Measurements from ENCODE around the gene RAB3C.

RAB3C gene

DNA sequence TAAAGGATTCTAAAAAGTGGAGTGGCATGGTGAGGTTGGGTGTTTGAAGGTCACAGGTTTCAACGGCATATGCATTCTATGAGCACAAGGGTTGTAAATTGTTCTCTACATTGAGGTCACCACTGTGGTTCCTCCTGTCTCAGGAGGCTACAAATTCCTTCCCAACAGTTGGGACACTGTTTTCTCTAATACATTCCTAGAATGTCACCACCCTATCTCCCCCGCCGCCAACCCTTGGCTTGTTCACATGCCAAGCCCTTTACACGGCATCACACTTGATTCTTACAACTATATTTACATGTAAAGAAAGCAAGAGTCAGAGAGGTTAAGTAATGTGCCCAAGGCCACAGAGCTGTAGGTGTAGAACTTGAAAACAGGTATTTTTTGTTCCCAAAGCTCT, 315.1 kb downstream of the RAB3C start:
- H3K4me3 ChIP-seq (ENCODE audit: low read length), result no peak overlapping the region
- DNase-seq (ENCODE audit: low read depth), result no peak
- TF ChIP-seq, protein P1, sequence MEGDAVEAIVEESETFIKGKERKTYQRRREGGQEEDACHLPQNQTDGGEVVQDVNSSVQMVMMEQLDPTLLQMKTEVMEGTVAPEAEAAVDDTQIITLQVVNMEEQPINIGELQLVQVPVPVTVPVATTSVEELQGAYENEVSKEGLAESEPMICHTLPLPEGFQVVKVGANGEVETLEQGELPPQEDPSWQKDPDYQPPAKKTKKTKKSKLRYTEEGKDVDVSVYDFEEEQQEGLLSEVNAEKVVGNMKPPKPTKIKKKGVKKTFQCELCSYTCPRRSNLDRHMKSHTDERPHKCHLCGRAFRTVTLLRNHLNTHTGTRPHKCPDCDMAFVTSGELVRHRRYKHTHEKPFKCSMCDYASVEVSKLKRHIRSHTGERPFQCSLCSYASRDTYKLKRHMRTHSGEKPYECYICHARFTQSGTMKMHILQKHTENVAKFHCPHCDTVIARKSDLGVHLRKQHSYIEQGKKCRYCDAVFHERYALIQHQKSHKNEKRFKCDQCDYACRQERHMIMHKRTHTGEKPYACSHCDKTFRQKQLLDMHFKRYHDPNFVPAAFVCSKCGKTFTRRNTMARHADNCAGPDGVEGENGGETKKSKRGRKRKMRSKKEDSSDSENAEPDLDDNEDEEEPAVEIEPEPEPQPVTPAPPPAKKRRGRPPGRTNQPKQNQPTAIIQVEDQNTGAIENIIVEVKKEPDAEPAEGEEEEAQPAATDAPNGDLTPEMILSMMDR (IDR thresholded peaks at IDR 0.05; ENCODE audit: insufficient read depth, low read depth, low read length, missing control alignments), result no peak

DNA sequence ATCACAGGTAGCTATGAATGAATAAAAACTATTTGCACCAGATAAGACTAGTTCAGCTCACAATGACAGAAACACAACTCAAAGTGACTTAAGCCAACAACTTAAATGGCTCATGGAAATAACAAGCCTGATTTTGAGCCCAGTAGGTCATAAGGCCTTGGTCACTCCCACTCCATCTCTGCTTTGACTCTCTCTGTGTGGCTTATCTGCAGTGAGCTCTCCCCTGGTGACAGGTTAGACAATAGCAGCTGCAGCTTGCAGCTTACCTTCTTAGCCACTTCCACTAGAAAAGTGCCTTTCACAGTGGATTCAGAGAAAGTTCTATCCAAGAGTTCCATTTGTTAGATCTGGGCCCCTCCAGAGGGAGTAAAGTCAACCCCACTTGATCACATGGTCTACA, 315.7 kb downstream of the RAB3C start:
- no peak overlapping the region for H3K4me3 ChIP-seq (ENCODE audit: low read length)
- DNase-seq (ENCODE audit: low read depth), result no peak
- TF ChIP-seq, protein P1 (IDR thresholded peaks at IDR 0.05; ENCODE audit: insufficient read depth, low read depth, low read length, missing control alignments), result no peak

- no peak for DNase-seq (ENCODE audit: low read depth)
- TF ChIP-seq, protein P1 (IDR thresholded peaks at IDR 0.05; ENCODE audit: insufficient read depth, low read depth, low read length, missing control alignments), result no peak
- no peak overlapping the region for H3K4me3 ChIP-seq (ENCODE audit: low read length)
These were observed 318.4 kb downstream of the RAB3C start for GRCh38 chr5:58901271-58901670.

DNA sequence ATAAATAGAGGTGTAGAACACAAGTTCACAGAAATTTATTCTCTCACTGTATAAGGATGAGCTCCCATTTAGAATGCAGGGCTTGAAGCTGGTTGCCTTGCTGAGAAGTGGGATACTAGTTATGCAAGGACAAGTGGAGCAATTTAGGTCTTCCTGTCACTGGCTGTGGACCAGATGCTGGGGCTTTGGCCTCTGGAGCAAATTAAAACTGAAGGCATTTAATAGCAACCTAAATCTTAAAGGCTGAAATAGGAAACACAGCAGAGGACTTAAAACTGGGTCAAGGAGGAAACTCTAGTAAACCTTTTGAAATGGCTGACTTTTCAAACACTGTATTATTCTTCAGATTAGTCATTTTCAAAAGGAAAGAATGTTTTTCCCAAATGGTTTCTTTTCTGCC, 319.4 kb downstream of the RAB3C start:
- TF ChIP-seq, protein P1 (IDR thresholded peaks at IDR 0.05; ENCODE audit: insufficient read depth, low read depth, low read length, missing control alignments), result no peak

DNA sequence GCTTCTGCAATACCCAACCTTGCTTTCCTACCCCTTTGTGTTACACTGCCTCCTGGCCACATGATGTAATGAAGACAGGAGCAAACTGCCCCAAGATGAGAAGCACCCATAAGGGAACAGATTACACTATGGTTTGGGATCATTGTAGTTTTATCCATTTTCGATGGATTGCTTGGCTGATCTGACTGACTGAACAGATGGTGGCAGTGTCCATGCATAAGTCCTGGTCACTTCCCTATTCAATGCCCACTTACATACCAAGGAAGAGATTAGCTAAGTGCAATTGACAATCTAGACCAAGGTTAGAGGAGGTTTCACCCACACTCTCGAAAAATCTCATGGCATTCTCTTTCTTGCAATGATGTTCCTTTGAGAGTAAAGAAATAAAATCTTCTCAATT, 319.9 kb downstream of the RAB3C start:
- DNase-seq (ENCODE audit: low read depth), result no peak
- TF ChIP-seq, protein P1 (IDR thresholded peaks at IDR 0.05; ENCODE audit: insufficient read depth, low read depth, low read length, missing control alignments), result no peak
- H3K4me3 ChIP-seq (ENCODE audit: low read length), result no peak overlapping the region

More for the DNA sequence above, 319.4 kb downstream of the RAB3C start:
- H3K4me3 ChIP-seq (ENCODE audit: low read length), result no peak overlapping the region
- no peak for DNase-seq (ENCODE audit: low read depth)

GRCh38 chr5:58904737-58905136, 321.9 kb downstream of the RAB3C start:
- TF ChIP-seq, protein P1 (IDR thresholded peaks at IDR 0.05; ENCODE audit: insufficient read depth, low read depth, low read length, missing control alignments), result no peak
- no peak overlapping the region for H3K4me3 ChIP-seq (ENCODE audit: low read length)
- DNase-seq (ENCODE audit: low read depth), result no peak

DNA sequence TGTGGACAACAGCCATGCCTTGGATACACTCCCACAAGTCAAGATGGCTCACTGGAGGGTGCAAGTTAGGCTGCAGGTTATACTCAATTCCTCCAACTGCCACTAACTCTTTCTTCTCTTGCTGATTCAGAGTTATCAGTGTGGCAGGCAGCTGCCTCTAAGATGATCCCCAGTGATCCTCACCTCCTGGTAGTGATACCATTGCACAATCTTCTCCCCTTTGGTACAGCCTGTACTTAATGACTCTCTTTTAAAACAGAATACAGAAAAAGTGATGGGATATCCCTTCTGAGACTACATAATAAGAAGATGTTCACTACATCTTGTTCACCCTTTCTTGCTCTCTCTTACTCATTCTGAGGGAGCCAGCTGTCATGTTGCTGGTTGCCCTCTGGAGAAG, 323.1 kb downstream of the RAB3C start:
- TF ChIP-seq, protein P1 (IDR thresholded peaks at IDR 0.05; ENCODE audit: insufficient read depth, low read depth, low read length, missing control alignments), result no peak
- no peak for DNase-seq (ENCODE audit: low read depth)
- H3K4me3 ChIP-seq (ENCODE audit: low read length), result no peak overlapping the region

All from epithelial cell of esophagus (primary cell).